ENCODE data around the gene TOLLIP.
"Not testable (repeated sequence)": the region's sequence is repeated elsewhere in the genome, so short reads cannot be mapped to it uniquely, and the experiment has no call there.

The TOLLIP gene

GRCh38 chr11:1342946-1343345, 33.5 kb upstream of the TOLLIP start:
- Histone ChIP-seq H2AFZ (no peak overlapping the region), H3K4me2 (ENCODE audit: low read length) (no peak overlapping the region), H3K27me3 (ENCODE audit: control insufficient read depth, insufficient read depth, low read length) (no peaks in the 10 kb centered on the region), H3K9ac (no peak overlapping the region), H3K4me3 (ENCODE audit: low read depth, low read length) (no peak overlapping the region), H3K36me3 (ENCODE audit: control insufficient read depth, insufficient read depth, low read length) (no peaks in the 10 kb centered on the region), H3K79me2 (no peaks in the 10 kb centered on the region), H3K4me1 (no peaks in the 10 kb centered on the region), H3K9me3 (ENCODE audit: control insufficient read depth, low read length) (no peaks in the 10 kb centered on the region), H3K27ac (no peak overlapping the region)
- no peak for TF ChIP-seq CTCF (IDR thresholded peaks at IDR 0.05)

GRCh38 chr11:1341928-1342524, 32.6 kb upstream of the TOLLIP start:
- Histone ChIP-seq H3K27me3 (ENCODE audit: control insufficient read depth, insufficient read depth, low read length) (no peaks in the 10 kb centered on the region), H2AFZ (no peak overlapping the region), H3K9ac (no peak overlapping the region), H3K4me3 (ENCODE audit: low read depth, low read length) (no peak overlapping the region), H3K4me1 (no peaks in the 10 kb centered on the region), H3K79me2 (no peaks in the 10 kb centered on the region), H3K9me3 (ENCODE audit: control insufficient read depth, low read length) (no peaks in the 10 kb centered on the region), H3K36me3 (ENCODE audit: control insufficient read depth, insufficient read depth, low read length) (no peaks in the 10 kb centered on the region), H3K27ac (no peak overlapping the region), H3K4me2 (ENCODE audit: low read length) (no peak overlapping the region)
- TF ChIP-seq CTCF (IDR thresholded peaks at IDR 0.05) = no peak

- H3K9ac ChIP-seq; H3K27ac ChIP-seq; H3K79me2 ChIP-seq; H3K4me3 ChIP-seq (ENCODE audit: low read depth, low read length); H3K4me2 ChIP-seq (ENCODE audit: low read length); H3K27me3 ChIP-seq (ENCODE audit: control insufficient read depth, insufficient read depth, low read length); H2AFZ ChIP-seq; H3K36me3 ChIP-seq (ENCODE audit: control insufficient read depth, insufficient read depth, low read length); H3K9me3 ChIP-seq (ENCODE audit: control insufficient read depth, low read length); H3K4me1 ChIP-seq: not testable (repeated sequence)
Observed at GRCh38 chr11:1341226-1341625, 31.8 kb upstream of the TOLLIP start.

GRCh38 chr11:1340111-1340510, 30.7 kb upstream of the TOLLIP start:
- H3K27ac ChIP-seq = no peak overlapping the region
- no peak overlapping the region for H3K4me3 ChIP-seq (ENCODE audit: low read depth, low read length)
- H3K79me2 ChIP-seq = no peaks in the 10 kb centered on the region
- H3K9me3 ChIP-seq (ENCODE audit: control insufficient read depth, low read length) = no peaks in the 10 kb centered on the region
- H3K4me2 ChIP-seq (ENCODE audit: low read length) = no peak overlapping the region
- H3K36me3 ChIP-seq (ENCODE audit: control insufficient read depth, insufficient read depth, low read length) = no peaks in the 10 kb centered on the region
- H3K27me3 ChIP-seq (ENCODE audit: control insufficient read depth, insufficient read depth, low read length) = no peaks in the 10 kb centered on the region
- H3K9ac ChIP-seq = no peak overlapping the region
- no peaks in the 10 kb centered on the region for H3K4me1 ChIP-seq
- no peak overlapping the region for H2AFZ ChIP-seq
- TF ChIP-seq CTCF (IDR thresholded peaks at IDR 0.05) = no peak

GRCh38 chr11:1339066-1339675, 29.7 kb upstream of the TOLLIP start:
- H3K27me3 ChIP-seq (ENCODE audit: control insufficient read depth, insufficient read depth, low read length) = no peaks in the 10 kb centered on the region
- TF ChIP-seq CTCF (IDR thresholded peaks at IDR 0.05) = no peak
- H2AFZ ChIP-seq = no peak overlapping the region
- H3K9me3 ChIP-seq (ENCODE audit: control insufficient read depth, low read length) = no peaks in the 10 kb centered on the region
- no peak overlapping the region for H3K4me2 ChIP-seq (ENCODE audit: low read length)
- no peaks in the 10 kb centered on the region for H3K4me1 ChIP-seq
- no peak overlapping the region for H3K9ac ChIP-seq
- H3K79me2 ChIP-seq = no peaks in the 10 kb centered on the region
- no peak overlapping the region for H3K4me3 ChIP-seq (ENCODE audit: low read depth, low read length)
- no peaks in the 10 kb centered on the region for H3K36me3 ChIP-seq (ENCODE audit: control insufficient read depth, insufficient read depth, low read length)
- no peak overlapping the region for H3K27ac ChIP-seq

Measured in parathyroid adenoma (tissue), 2 donors.